ENCODE measurements around the gene ZNF575.

- TF ChIP-seq CTCF (IDR thresholded peaks at IDR 0.05) (no peak), POLR2A (IDR thresholded peaks at IDR 0.05) (peak; percentile 58), EP300 (IDR thresholded peaks at IDR 0.05) (no peak)
These were observed 5.8 kb upstream of the ZNF575 start, which contains the start of gene ETHE1 for GRCh38 chr19:43526884-43527859.
